HuH-7.5 (cell line): ENCODE results near the gene ABLIM3.

Experiments used
- DNase-seq: peaks from one replicate; pipeline ENCODE4 v3.0.0; 2011; ENCODE audit warnings: low spot score

The ABLIM3 gene

GRCh38 chr5:149141224-149141956, at the start of gene ABLIM3:
Gene ABLIM3 (plus strand): TSS chr5:149141493. CDS start chr5:149142096, 603 bp downstream.
- DNase-seq = peak; percentile 57

- no peak for DNase-seq
Measured at GRCh38 chr5:149093625-149094024, 47.7 kb upstream of the ABLIM3 start.

- DNase-seq = no peak
Measured at GRCh38 chr5:149094996-149095395, 46.3 kb upstream of the ABLIM3 start.

GRCh38 chr5:149099920-149100319, 41.4 kb upstream of the ABLIM3 start:
- no peak for DNase-seq

GRCh38 chr5:149100331-149100730, 41.0 kb upstream of the ABLIM3 start:
- no peak for DNase-seq

- DNase-seq = no peak
Measured at GRCh38 chr5:149108651-149109280, 32.5 kb upstream of the ABLIM3 start.

- DNase-seq = no peak
Measured at GRCh38 chr5:149110406-149110805, 30.9 kb upstream of the ABLIM3 start.

GRCh38 chr5:149113669-149114068, 27.6 kb upstream of the ABLIM3 start:
- no peak for DNase-seq

- DNase-seq = no peak
Measured at GRCh38 chr5:149114403-149115312, 26.6 kb upstream of the ABLIM3 start.

GRCh38 chr5:149117970-149118369, 23.3 kb upstream of the ABLIM3 start:
- no peak for DNase-seq

- no peak for DNase-seq
Measured at GRCh38 chr5:149118463-149118862, 22.8 kb upstream of the ABLIM3 start.

GRCh38 chr5:149121145-149121544, 20.1 kb upstream of the ABLIM3 start:
- no peak for DNase-seq

GRCh38 chr5:149123211-149123610, 18.1 kb upstream of the ABLIM3 start:
- DNase-seq = no peak

GRCh38 chr5:149125386-149125891, 15.9 kb upstream of the ABLIM3 start:
- no peak for DNase-seq

- DNase-seq = no peak
Measured at GRCh38 chr5:149126906-149127305, 14.4 kb upstream of the ABLIM3 start.

- DNase-seq = no peak
Measured at GRCh38 chr5:149127394-149127955, 13.8 kb upstream of the ABLIM3 start.

- DNase-seq = no peak
Measured at GRCh38 chr5:149128023-149128875, 13.0 kb upstream of the ABLIM3 start.

GRCh38 chr5:149129181-149129580, 12.1 kb upstream of the ABLIM3 start:
- no peak for DNase-seq

GRCh38 chr5:149130121-149130914, 11.0 kb upstream of the ABLIM3 start:
- no peak for DNase-seq

GRCh38 chr5:149132474-149132873, 8.8 kb upstream of the ABLIM3 start:
- no peak for DNase-seq
